WTC11 (cell line): ENCODE results near the gene MRPL28.

ENCODE experiments used
- SMAD4 ChIP-seq: sonication (generic); formaldehyde crosslinking; IDR thresholded peaks from 2 replicates; pipeline ENCODE4 v1.8.0; 2022; ENCODE audit warnings: mild to moderate bottlenecking, missing genetic modification reagents
- TF ChIP-seq, protein P1 (sequence below): fragments of 200-600 bp; IDR thresholded peaks from 2 replicates; pipeline ENCODE4 v1.8.0; 2022; ENCODE audit warnings: antibody characterized with exemption
- TF ChIP-seq, protein P2 (sequence below): sonication (generic); formaldehyde crosslinking; IDR thresholded peaks from 2 replicates; pipeline ENCODE4 v1.8.0; 2023; ENCODE audit warnings: missing genetic modification reagents

DNA sequence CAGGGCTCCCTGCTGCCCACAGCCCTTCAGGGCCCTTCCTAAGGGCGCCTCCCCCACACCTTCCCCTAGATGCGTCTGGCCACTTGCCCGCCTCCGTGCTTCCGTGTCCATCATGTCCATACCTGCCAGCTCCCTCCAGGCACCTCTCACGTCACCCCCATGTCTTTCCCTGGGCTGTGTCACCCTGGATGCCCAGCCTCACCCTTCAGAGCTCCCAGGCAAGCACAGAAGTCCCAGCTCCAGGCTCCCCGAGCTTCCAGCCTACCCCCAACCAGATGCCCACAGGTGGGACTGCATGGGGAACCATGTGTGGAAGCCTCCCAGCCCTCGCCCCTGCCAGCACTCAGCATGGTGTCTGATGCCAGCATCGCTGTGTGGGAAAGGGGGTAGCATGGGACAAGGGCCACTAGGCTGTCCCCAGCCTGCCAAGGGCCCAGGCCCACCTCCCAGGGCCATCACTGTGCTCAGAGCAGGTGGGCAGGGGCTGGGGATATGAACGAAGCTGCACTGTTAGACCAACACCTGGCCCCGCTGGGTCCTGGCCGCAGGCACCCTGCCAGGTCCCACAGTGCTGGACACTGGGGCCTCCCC is 16.0 kb downstream of the MRPL28 start:
- TF ChIP-seq, protein P1, sequence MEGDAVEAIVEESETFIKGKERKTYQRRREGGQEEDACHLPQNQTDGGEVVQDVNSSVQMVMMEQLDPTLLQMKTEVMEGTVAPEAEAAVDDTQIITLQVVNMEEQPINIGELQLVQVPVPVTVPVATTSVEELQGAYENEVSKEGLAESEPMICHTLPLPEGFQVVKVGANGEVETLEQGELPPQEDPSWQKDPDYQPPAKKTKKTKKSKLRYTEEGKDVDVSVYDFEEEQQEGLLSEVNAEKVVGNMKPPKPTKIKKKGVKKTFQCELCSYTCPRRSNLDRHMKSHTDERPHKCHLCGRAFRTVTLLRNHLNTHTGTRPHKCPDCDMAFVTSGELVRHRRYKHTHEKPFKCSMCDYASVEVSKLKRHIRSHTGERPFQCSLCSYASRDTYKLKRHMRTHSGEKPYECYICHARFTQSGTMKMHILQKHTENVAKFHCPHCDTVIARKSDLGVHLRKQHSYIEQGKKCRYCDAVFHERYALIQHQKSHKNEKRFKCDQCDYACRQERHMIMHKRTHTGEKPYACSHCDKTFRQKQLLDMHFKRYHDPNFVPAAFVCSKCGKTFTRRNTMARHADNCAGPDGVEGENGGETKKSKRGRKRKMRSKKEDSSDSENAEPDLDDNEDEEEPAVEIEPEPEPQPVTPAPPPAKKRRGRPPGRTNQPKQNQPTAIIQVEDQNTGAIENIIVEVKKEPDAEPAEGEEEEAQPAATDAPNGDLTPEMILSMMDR, result no peak
- TF ChIP-seq, protein P2, sequence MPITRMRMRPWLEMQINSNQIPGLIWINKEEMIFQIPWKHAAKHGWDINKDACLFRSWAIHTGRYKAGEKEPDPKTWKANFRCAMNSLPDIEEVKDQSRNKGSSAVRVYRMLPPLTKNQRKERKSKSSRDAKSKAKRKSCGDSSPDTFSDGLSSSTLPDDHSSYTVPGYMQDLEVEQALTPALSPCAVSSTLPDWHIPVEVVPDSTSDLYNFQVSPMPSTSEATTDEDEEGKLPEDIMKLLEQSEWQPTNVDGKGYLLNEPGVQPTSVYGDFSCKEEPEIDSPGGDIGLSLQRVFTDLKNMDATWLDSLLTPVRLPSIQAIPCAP (CRISPR knock-in tag), result no peak
- no peak for TF ChIP-seq SMAD4
